HG02981 (cell line): ENCODE results near the gene FOXB2.
"Not testable (repeated sequence)": the region's sequence is repeated elsewhere in the genome, so short reads cannot be mapped to it uniquely, and the experiment has no call there.

ENCODE experiments used
- ATAC-seq: cut with Tn5 transposase; IDR thresholded peaks from one replicate; pipeline ENCODE4 v1.9.1; 2021; ENCODE audit warnings: mild to moderate bottlenecking, moderate library complexity; ENCODE audit not compliant: unreplicated experiment

FOXB2 gene

GRCh38 chr9:77043743-77044142, 24.3 kb downstream of the FOXB2 start:
- ATAC-seq, result not testable (repeated sequence)

GRCh38 chr9:77060681-77061080, 41.2 kb downstream of the FOXB2 start:
- not testable (repeated sequence) for ATAC-seq

DNA sequence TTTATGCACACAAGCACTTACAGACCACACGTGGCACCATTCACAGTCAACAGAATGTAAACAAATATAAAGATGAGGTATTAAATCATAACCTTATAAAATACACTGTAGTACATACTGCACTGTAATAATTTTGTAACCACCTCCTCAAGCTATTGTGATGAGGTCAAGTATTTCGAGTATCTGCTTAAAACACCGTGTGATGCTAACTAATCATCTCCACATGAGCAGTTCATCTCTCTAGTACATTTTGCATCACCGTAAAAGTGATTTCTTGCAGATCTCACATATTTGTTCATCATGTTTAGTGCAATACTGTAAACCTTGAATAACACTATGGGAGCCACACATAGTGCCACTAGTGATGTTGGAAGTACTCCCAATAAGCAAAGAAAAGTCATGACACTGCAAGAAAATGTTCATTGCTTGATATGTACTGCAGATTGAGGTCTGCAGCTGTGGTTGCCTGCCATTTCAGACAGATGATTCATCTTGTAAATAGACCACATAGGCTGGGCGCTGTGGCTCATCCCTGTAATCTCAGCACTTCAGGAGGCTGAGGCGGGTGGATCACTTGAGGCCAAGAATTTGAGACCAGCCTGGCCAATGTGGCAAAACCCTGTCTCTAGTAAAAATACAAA, 44.3 kb downstream of the FOXB2 start:
- ATAC-seq, result no peak

DNA sequence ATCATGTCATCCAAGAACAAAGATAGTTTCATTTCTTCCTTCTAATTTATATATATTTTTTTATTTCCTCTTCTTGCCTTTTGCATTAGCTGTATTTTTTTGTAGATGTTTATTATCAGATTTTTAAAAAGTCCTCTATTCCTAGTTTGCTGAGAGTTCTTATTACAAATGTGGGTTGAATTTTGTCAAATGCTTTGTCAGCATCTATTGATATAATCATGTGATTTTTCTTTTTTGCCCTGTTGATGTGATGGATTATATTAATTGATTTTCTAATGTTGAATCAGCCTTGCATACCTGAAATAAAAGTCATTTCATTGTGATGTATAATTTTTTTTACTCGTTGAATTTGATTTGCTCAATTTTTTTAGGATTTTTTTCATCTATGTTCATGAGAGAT, 46.9 kb downstream of the FOXB2 start:
- ATAC-seq, result no peak
